ENCODE measurements around the gene CCDC38.
"Not testable (repeated sequence)": the region's sequence is repeated elsewhere in the genome, so short reads cannot be mapped to it uniquely, and the experiment has no call there.

CCDC38 gene

GRCh38 chr12:95942524-95943329 is at the start of gene CCDC38:
TSS of gene CCDC38 (minus strand) at chr12:95942614. CDS start at chr12:95936509, 6,105 bp downstream.
- peak; percentile 74 for DNase-seq (ENCODE audit: low read depth)

- no peak for DNase-seq (ENCODE audit: low read depth)
Observed at GRCh38 chr12:95990136-95990535, 47.7 kb upstream of the CCDC38 start.

GRCh38 chr12:95989504-95990123 is 47.2 kb upstream of the CCDC38 start:
- DNase-seq (ENCODE audit: low read depth) = no peak

GRCh38 chr12:95988506-95989275 is 46.3 kb upstream of the CCDC38 start:
- no peak for DNase-seq (ENCODE audit: low read depth)

- no peak for DNase-seq (ENCODE audit: low read depth)
Observed at GRCh38 chr12:95986635-95987570, 44.5 kb upstream of the CCDC38 start.

- no peak for DNase-seq (ENCODE audit: low read depth)
Observed at GRCh38 chr12:95984682-95985081, 42.3 kb upstream of the CCDC38 start.

- DNase-seq (ENCODE audit: low read depth) = no peak
Observed at GRCh38 chr12:95982602-95983001, 40.2 kb upstream of the CCDC38 start.

GRCh38 chr12:95980437-95980836 is 38.0 kb upstream of the CCDC38 start:
- no peak for DNase-seq (ENCODE audit: low read depth)

GRCh38 chr12:95978774-95979173 is 36.4 kb upstream of the CCDC38 start:
- no peak for DNase-seq (ENCODE audit: low read depth)

- DNase-seq (ENCODE audit: low read depth) = no peak
Observed at GRCh38 chr12:95978351-95978750, 35.9 kb upstream of the CCDC38 start.

- no peak for DNase-seq (ENCODE audit: low read depth)
Observed at GRCh38 chr12:95977764-95978305, 35.4 kb upstream of the CCDC38 start.

- peak; percentile 29 for DNase-seq (ENCODE audit: low read depth)
Observed at GRCh38 chr12:95976416-95976832, 34.0 kb upstream of the CCDC38 start.

- no peak for DNase-seq (ENCODE audit: low read depth)
Observed at GRCh38 chr12:95975491-95975890, 33.1 kb upstream of the CCDC38 start.

- no peak for DNase-seq (ENCODE audit: low read depth)
Observed at GRCh38 chr12:95974358-95974757, 31.9 kb upstream of the CCDC38 start.

- DNase-seq (ENCODE audit: low read depth) = no peak
Observed at GRCh38 chr12:95972832-95973456, 30.5 kb upstream of the CCDC38 start.

- DNase-seq (ENCODE audit: low read depth) = peak; percentile 12
Observed at GRCh38 chr12:95970905-95971304, 28.5 kb upstream of the CCDC38 start.

GRCh38 chr12:95969116-95969515 is 26.7 kb upstream of the CCDC38 start:
- DNase-seq (ENCODE audit: low read depth) = not testable (repeated sequence)

GRCh38 chr12:95967301-95967700 is 24.9 kb upstream of the CCDC38 start:
- no peak for DNase-seq (ENCODE audit: low read depth)

- no peak for DNase-seq (ENCODE audit: low read depth)
Observed at GRCh38 chr12:95966287-95966870, 24.0 kb upstream of the CCDC38 start.

GRCh38 chr12:95963096-95963495 is 20.7 kb upstream of the CCDC38 start:
- DNase-seq (ENCODE audit: low read depth) = no peak

All from amniotic epithelial cell (primary cell).